Measurements from ENCODE around the gene ZNF605.

- no peak for TF ChIP-seq CTCF (IDR thresholded peaks at IDR 0.05; ENCODE audit: borderline replicate concordance, extremely low read depth, low read length, poor library complexity, severe bottlenecking)
- TF ChIP-seq EZH2 (IDR thresholded peaks at IDR 0.05; ENCODE audit: borderline replicate concordance, low read depth, low read length, severe bottlenecking), result no peak
Measured at GRCh38 chr12:132952371-132953162, 3.5 kb downstream of the ZNF605 start.
